ENCODE data around the gene TPST2.

GRCh38 chr22:26593763-26594162 is 3.8 kb upstream of the TPST2 start:
- TF ChIP-seq TAF1 (IDR thresholded peaks at IDR 0.05; ENCODE audit: borderline replicate concordance, insufficient read depth, low read length) (no peak), POLR2AphosphoS5 (IDR thresholded peaks at IDR 0.05; ENCODE audit: low read depth, low read length) (no peak), REST (IDR thresholded peaks at IDR 0.05; ENCODE audit: insufficient read depth in 1 of 2, low read depth in 2 of 2, low read length in 2 of 2) (no peak), FOXP2 (optimal IDR thresholded peaks at IDR 0.05; ENCODE audit: borderline replicate concordance, extremely low read depth, extremely low read length, insufficient read depth) (no peak), SIN3A (IDR thresholded peaks at IDR 0.05; ENCODE audit: borderline replicate concordance, insufficient read depth, low read length) (no peak)

All from PFSK-1 (cell line).